ENCODE measurements around the gene OR52I1. TPM values are rescaled to one million over a fixed set of nuclear protein-coding genes. Genes with fewer than 3 reads are reported as not detected.

OR52I1 gene
- total RNA-seq, 2 experiments from 2014 or later: not detected

DNA sequence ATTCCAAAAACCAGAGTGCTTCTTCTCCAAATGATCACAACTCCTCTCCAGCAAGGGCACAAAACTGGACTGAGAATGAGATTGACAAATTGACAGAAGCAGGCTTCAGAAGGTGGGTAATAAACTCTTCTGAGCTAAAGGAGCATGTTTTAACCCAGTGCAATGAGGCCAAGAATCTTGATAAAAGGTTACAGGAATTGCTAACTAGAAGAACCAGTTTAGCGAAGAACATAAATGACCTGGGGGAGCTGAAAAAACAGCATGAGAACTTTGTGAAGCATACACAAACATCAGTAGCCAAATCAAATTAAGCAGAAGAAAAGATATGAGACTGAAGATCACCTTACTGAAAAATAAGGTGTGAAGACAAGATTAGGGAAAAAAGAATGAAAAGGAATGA, 33.4 kb upstream of the OR52I1 start:
- H3K27me3 Mint-ChIP-seq: peaks cover 58% of the 10 kb centered on the region
- ChIA-PET CTCF (no interaction called here), POLR2A (no interaction called here)
- intact Hi-C loops (cut with DNase I, micrococcal nuclease): no loop called here
- H3K27me3 ChIP-seq (ENCODE audit: control insufficient read depth in 1 of 2, insufficient read depth in 2 of 2, low read length in 2 of 2): peaks cover 0 to 5% of the 10 kb centered on the region in 2 experiments
- peaks cover 10% of the 10 kb centered on the region for H3K9me3 Mint-ChIP-seq
- no peak for ATAC-seq (ENCODE audit: poor library complexity)
- DNase-seq: no peak
- H3K36me3 Mint-ChIP-seq (ENCODE audit: low read depth): no peaks in the 10 kb centered on the region
- no peaks in the 10 kb centered on the region for H3K9me3 ChIP-seq (ENCODE audit: control insufficient read depth in 1 of 2, insufficient read depth in 1 of 2, low read length in 2 of 2)
- no peak overlapping the region for H3K4me3 Mint-ChIP-seq
- TF ChIP-seq, protein P1, sequence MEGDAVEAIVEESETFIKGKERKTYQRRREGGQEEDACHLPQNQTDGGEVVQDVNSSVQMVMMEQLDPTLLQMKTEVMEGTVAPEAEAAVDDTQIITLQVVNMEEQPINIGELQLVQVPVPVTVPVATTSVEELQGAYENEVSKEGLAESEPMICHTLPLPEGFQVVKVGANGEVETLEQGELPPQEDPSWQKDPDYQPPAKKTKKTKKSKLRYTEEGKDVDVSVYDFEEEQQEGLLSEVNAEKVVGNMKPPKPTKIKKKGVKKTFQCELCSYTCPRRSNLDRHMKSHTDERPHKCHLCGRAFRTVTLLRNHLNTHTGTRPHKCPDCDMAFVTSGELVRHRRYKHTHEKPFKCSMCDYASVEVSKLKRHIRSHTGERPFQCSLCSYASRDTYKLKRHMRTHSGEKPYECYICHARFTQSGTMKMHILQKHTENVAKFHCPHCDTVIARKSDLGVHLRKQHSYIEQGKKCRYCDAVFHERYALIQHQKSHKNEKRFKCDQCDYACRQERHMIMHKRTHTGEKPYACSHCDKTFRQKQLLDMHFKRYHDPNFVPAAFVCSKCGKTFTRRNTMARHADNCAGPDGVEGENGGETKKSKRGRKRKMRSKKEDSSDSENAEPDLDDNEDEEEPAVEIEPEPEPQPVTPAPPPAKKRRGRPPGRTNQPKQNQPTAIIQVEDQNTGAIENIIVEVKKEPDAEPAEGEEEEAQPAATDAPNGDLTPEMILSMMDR (IDR thresholded peaks at IDR 0.05): no peak
- no peak overlapping the region for H3K27ac Mint-ChIP-seq
- no peaks in the 10 kb centered on the region for H3K36me3 ChIP-seq (ENCODE audit: insufficient read depth, low read length)
- H3K4me1 Mint-ChIP-seq (ENCODE audit: low read depth): no peaks in the 10 kb centered on the region
- no peaks in the 10 kb centered on the region for H3K4me1 ChIP-seq (ENCODE audit: insufficient read depth, low read length)
- H3K4me3 ChIP-seq (ENCODE audit: low read length): no peak overlapping the region
- no peak overlapping the region for H3K27ac ChIP-seq (ENCODE audit: low read depth in 1 of 2, low read length in 2 of 2)

DNA sequence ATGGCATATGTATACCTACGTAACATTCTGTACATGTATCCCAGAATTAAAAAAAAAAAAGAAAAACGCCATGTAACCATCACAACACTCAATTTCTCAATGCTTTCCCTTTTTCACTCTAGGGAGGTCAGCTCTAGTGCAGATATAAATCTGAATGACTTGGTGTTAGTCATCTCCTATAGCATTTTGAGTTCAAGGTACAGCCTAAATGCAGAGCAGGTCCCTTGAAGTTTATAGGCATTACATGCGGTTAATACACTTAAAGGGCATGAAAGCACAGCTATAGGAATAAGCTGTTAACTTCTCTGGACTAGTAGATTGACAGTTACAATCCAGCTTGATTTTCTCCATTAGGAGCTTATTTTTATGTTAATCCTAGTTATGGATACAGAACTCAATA, 28.5 kb upstream of the OR52I1 start:
- H3K36me3 ChIP-seq (ENCODE audit: insufficient read depth, low read length): no peaks in the 10 kb centered on the region
- no peaks in the 10 kb centered on the region for H3K4me1 ChIP-seq (ENCODE audit: insufficient read depth, low read length)
- Mint-ChIP-seq H3K27me3 (peaks cover 24% of the 10 kb centered on the region), H3K27ac (no peak overlapping the region), H3K4me1 (ENCODE audit: low read depth) (no peaks in the 10 kb centered on the region), H3K36me3 (ENCODE audit: low read depth) (no peaks in the 10 kb centered on the region), H3K4me3 (no peak overlapping the region), H3K9me3 (peaks cover 10% of the 10 kb centered on the region)
- H3K4me3 ChIP-seq (ENCODE audit: low read length): no peak overlapping the region
- ChIA-PET CTCF (no interaction called here), POLR2A (no interaction called here)
- H3K27me3 ChIP-seq (ENCODE audit: control insufficient read depth in 1 of 2, insufficient read depth in 2 of 2, low read length in 2 of 2): peaks cover 0 to 3% of the 10 kb centered on the region in 2 experiments
- intact Hi-C loops (cut with DNase I, micrococcal nuclease): no loop called here
- peaks cover 0 to 5% of the 10 kb centered on the region in 2 experiments for H3K9me3 ChIP-seq (ENCODE audit: control insufficient read depth in 1 of 2, insufficient read depth in 1 of 2, low read length in 2 of 2)
- H3K27ac ChIP-seq (ENCODE audit: low read depth in 1 of 2, low read length in 2 of 2): no peak overlapping the region
- TF ChIP-seq, protein P1 (IDR thresholded peaks at IDR 0.05): no peak
- DNase-seq (no peak), ATAC-seq (ENCODE audit: poor library complexity) (no peak)

DNA sequence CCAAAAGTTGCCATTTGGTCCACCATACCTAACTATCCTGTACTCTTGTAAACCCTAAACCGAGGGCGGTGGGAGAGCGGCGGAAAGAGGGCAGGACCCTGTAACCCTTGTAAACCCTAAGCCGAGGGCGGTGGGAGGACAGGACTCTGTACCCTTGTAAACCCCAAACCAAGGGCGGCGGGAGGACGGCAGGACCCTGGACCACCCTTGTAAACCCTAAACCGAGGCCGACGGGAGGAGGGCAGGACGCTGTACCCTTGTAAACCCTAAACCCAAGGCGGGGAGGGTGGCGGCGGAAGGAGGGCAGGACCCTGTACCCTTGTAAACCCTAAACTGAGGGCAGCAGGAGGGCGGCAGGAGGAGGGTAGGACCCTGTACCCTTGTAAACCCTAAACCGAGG, 24.8 kb upstream of the OR52I1 start:
- DNase-seq: no peak
- Mint-ChIP-seq H3K27ac (no peak overlapping the region), H3K4me3 (no peak overlapping the region), H3K9me3 (peaks cover 4% of the 10 kb centered on the region), H3K27me3 (peaks cover 4% of the 10 kb centered on the region), H3K4me1 (ENCODE audit: low read depth) (no peaks in the 10 kb centered on the region), H3K36me3 (ENCODE audit: low read depth) (no peaks in the 10 kb centered on the region)
- peaks cover 0 to 5% of the 10 kb centered on the region in 2 experiments for H3K9me3 ChIP-seq (ENCODE audit: control insufficient read depth in 1 of 2, insufficient read depth in 1 of 2, low read length in 2 of 2)
- TF ChIP-seq, protein P1 (IDR thresholded peaks at IDR 0.05): no peak
- intact Hi-C loops (cut with DNase I, micrococcal nuclease): no loop called here
- no peaks in the 10 kb centered on the region for H3K4me1 ChIP-seq (ENCODE audit: insufficient read depth, low read length)
- H3K4me3 ChIP-seq (ENCODE audit: low read length): no peak overlapping the region
- POLR2A ChIA-PET: no interaction called here
- ATAC-seq (ENCODE audit: poor library complexity): no peak
- H3K27ac ChIP-seq (ENCODE audit: low read depth in 1 of 2, low read length in 2 of 2): no peak overlapping the region
- CTCF ChIA-PET: no interaction called here
- H3K27me3 ChIP-seq (ENCODE audit: control insufficient read depth in 1 of 2, insufficient read depth in 2 of 2, low read length in 2 of 2): peaks cover 0 to 3% of the 10 kb centered on the region in 2 experiments
- no peaks in the 10 kb centered on the region for H3K36me3 ChIP-seq (ENCODE audit: insufficient read depth, low read length)

All from CD4-positive, alpha-beta T cell (primary cell).